ENCODE data around the gene OSBP2. TPM values are rescaled to one million over a fixed set of nuclear protein-coding genes. Genes with fewer than 3 reads are reported as not detected.

OSBP2 gene
- total and polyA plus RNA-seq, 8 donors = 1.9 to 3.3 (median 2.6) TPM

- Histone ChIP-seq H3K4me1 (peaks cover 0 to 5% (median 4%) of the 10 kb centered on the region in 3 donors), H3K4me3 (peak overlapping the region in 2 of 4 donors; percentile 30 to 43), H3K27ac (no peak overlapping the region), H3K36me3 (no peaks in the 10 kb centered on the region), H3K9me3 (no peaks in the 10 kb centered on the region), H3K27me3 (no peaks in the 10 kb centered on the region)
- WGBS, 2 donors = 53 to 73% methylated on average over 6 of the region's 6 CpGs
- FAIRE-seq (no peak), ATAC-seq (peak in 3 of 4 donors; percentile 20 to 39 (median 22)), DNase-seq (no peak)
- intact Hi-C loops (cut with DNase I) = loop anchor here in 1 of 3 donors (5.0 to 10.0 kb wide), 2 partner anchors 156 to 289 kb away; no protein-coding TSS in a partner anchor
- TF ChIP-seq, protein P1, sequence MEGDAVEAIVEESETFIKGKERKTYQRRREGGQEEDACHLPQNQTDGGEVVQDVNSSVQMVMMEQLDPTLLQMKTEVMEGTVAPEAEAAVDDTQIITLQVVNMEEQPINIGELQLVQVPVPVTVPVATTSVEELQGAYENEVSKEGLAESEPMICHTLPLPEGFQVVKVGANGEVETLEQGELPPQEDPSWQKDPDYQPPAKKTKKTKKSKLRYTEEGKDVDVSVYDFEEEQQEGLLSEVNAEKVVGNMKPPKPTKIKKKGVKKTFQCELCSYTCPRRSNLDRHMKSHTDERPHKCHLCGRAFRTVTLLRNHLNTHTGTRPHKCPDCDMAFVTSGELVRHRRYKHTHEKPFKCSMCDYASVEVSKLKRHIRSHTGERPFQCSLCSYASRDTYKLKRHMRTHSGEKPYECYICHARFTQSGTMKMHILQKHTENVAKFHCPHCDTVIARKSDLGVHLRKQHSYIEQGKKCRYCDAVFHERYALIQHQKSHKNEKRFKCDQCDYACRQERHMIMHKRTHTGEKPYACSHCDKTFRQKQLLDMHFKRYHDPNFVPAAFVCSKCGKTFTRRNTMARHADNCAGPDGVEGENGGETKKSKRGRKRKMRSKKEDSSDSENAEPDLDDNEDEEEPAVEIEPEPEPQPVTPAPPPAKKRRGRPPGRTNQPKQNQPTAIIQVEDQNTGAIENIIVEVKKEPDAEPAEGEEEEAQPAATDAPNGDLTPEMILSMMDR (IDR thresholded peaks at IDR 0.05) = no peak
Observed at GRCh38 chr22:30921108-30921507, 226.4 kb downstream of the OSBP2 start.

DNA sequence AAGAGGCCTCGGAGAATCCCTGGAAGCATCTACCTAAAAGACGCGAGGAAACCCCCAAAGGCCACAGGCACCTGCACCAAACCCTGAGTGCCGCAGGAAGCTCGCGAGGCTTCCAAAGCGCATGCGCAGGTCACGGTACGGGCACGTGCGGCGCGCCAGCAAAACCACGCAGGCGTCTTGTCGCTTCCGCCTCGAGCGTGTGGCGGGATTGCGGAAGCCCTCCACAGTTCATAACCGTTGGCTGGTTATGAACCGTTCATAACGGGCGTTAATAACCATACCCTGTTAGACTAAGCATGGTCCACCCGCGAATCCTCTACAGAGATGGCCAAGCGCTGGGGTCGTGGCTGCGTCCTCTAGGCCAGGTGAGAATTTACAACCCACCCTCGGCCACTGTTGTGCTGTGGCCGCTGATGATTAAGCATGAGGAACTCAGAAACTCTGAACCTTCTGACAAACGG lies 227.5 kb downstream of the OSBP2 start:
- Histone ChIP-seq H3K27me3 (no peaks in the 10 kb centered on the region), H3K36me3 (peaks cover 0 to 7% (median 4%) of the 10 kb centered on the region in 3 donors), H3K4me1 (peaks cover 0 to 5% (median 4%) of the 10 kb centered on the region in 3 donors), H3K27ac (peak overlapping the region in 1 of 4 donors; percentile 39), H3K4me3 (peak overlapping the region in 3 of 4 donors; percentile 5 to 43 (median 30)), H3K9me3 (no peaks in the 10 kb centered on the region)
- 51 to 68% methylated on average over 34 of the region's 34 CpGs for WGBS, 2 donors
- TF ChIP-seq, protein P1 (IDR thresholded peaks at IDR 0.05) = no peak
- intact Hi-C loops (cut with DNase I) = loop anchor here in 1 of 3 donors (5.0 to 10.0 kb wide), 2 partner anchors 157 to 290 kb away; no protein-coding TSS in a partner anchor
- FAIRE-seq = no peak
- peak; percentile 43 to 87 (median 70) for DNase-seq
- ATAC-seq = peak; percentile 62 to 79 (median 75)

GRCh38 chr22:30923168-30923900 lies 228.7 kb downstream of the OSBP2 start:
- no peaks in the 10 kb centered on the region for H3K9me3 ChIP-seq
- H3K27me3 ChIP-seq = no peaks in the 10 kb centered on the region
- peaks cover 0 to 19% (median 9%) of the 10 kb centered on the region in 3 donors for H3K36me3 ChIP-seq
- ATAC-seq (no peak), DNase-seq (no peak), FAIRE-seq (no peak)
- H3K4me1 ChIP-seq = peaks cover 0 to 5% (median 4%) of the 10 kb centered on the region in 3 donors
- H3K4me3 ChIP-seq = no peak overlapping the region
- intact Hi-C loops (cut with DNase I) = loop anchor here in 1 of 3 donors (5.0 to 10.0 kb wide), 2 partner anchors 159 to 291 kb away; no protein-coding TSS in a partner anchor
- TF ChIP-seq, protein P1 (IDR thresholded peaks at IDR 0.05) = no peak
- 90% methylated on average over 9 of the region's 9 CpGs for WGBS, 2 donors
- H3K27ac ChIP-seq = no peak overlapping the region

DNA sequence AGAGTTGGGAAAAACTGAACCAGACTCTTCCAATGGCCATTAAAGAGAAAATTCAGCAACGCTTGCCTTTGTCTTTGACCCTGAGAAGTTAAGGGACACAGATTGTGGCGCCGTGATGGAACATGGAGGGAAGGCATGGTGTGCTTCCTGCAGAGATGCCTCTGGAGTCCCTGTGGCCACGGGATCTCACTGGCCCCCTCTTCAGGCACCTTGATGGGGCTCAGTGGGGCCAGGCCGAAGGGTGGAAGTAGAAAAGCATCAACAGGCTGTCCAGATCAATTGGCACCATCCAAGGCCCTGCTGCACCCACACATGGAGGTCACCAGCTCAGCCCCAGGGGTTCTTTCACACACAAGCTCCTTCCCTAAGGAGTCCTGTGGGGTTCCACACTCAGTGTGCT lies 231.0 kb downstream of the OSBP2 start:
- Histone ChIP-seq H3K4me3 (no peak overlapping the region), H3K4me1 (peaks cover 0 to 3% (median 2%) of the 10 kb centered on the region in 3 donors), H3K36me3 (peaks cover 3 to 20% (median 9%) of the 10 kb centered on the region in 3 donors), H3K27ac (no peak overlapping the region), H3K27me3 (no peaks in the 10 kb centered on the region), H3K9me3 (no peaks in the 10 kb centered on the region)
- ATAC-seq = no peak
- TF ChIP-seq, protein P1 (IDR thresholded peaks at IDR 0.05) = no peak
- intact Hi-C loops (cut with DNase I) = loop anchor here in 1 of 3 donors (10.0 kb wide), 1 partner anchor 161 kb away; no protein-coding TSS in a partner anchor
- whole genome bisulfite sequencing, 2 donors = 87 to 91% methylated on average over 5 of the region's 5 CpGs
- no peak for DNase-seq
- no peak for FAIRE-seq

Measured in pancreas (tissue), 10 donors.